Smooth muscle cell of the brain vasculature (primary cell): ENCODE measurements around the gene MAP2K6.
"Not testable (repeated sequence)": the region's sequence is repeated elsewhere in the genome, so short reads cannot be mapped to it uniquely, and the experiment has no call there.

Experiments
- DNase-seq: peaks from one replicate; pipeline ENCODE4 v3.0.0-alpha.2; 2012; ENCODE audit warnings: low read depth, low spot score

Gene MAP2K6

GRCh38 chr17:69457603-69458002, 43.1 kb downstream of the MAP2K6 start:
- no peak for DNase-seq

- no peak for DNase-seq
Measured at GRCh38 chr17:69460963-69461922, 46.7 kb downstream of the MAP2K6 start.

GRCh38 chr17:69461951-69462369, 47.5 kb downstream of the MAP2K6 start:
- no peak for DNase-seq

GRCh38 chr17:69462882-69463281, 48.4 kb downstream of the MAP2K6 start:
- no peak for DNase-seq

DNA sequence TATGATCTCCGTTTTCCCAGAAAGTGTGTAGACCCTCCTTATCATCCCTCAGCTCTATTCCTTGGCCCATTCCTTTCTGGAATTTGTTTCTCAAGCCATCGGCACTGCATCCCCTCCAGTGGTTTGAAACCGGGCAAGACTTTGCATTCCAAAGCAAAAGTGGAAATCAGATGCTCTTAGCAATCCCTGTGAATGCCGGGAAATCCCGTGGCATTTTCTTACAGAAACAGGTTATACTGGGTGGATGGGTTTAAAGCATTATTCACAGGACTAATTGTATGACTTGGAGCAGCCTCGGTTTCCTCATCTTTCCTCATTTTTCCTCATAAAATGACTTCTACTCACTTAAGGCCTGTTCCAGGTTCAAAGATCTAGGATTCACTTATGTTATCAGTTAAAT, 52.0 kb downstream of the MAP2K6 start:
- DNase-seq: no peak

- DNase-seq: no peak
Measured at GRCh38 chr17:69466905-69467667, 52.6 kb downstream of the MAP2K6 start.

DNA sequence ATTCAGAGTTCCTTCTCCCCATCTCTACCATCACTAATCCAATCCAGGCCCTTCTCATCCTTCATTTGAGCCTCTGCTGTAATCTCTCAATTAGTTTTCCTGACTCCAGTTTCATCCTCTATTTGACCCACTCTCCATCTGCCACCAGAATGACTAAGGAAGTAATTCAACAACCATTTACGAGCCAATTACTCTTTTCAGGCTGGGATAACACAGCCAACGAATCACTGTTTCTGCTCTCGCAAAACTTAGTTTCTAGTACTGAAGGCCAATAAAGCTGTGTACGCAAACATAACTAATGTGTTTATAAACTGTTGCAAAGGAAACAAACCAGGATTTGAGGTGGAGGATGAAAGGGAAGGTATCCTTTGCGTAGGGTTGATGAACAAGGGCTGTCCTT, 53.7 kb downstream of the MAP2K6 start:
- no peak for DNase-seq

GRCh38 chr17:69470702-69471101, 56.2 kb downstream of the MAP2K6 start:
- DNase-seq: no peak

DNA sequence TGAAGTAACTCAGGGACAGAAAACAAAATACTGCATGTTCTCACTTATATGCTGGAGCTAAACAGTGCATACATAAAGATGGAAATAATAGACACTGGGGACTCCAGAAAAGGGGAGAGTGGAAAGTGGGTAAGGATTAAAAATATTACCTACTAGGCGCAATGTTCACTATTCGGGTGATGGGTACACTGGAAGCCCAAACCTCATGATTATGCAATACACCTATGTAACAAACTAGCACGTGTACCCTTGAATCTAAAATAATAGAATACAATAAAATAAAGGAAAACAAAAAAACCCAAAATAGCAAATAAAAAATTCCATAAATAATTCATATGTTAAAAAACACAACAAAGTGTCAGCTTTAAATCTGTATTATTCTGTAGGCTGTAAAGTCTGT, 56.9 kb downstream of the MAP2K6 start:
- DNase-seq: no peak

DNA sequence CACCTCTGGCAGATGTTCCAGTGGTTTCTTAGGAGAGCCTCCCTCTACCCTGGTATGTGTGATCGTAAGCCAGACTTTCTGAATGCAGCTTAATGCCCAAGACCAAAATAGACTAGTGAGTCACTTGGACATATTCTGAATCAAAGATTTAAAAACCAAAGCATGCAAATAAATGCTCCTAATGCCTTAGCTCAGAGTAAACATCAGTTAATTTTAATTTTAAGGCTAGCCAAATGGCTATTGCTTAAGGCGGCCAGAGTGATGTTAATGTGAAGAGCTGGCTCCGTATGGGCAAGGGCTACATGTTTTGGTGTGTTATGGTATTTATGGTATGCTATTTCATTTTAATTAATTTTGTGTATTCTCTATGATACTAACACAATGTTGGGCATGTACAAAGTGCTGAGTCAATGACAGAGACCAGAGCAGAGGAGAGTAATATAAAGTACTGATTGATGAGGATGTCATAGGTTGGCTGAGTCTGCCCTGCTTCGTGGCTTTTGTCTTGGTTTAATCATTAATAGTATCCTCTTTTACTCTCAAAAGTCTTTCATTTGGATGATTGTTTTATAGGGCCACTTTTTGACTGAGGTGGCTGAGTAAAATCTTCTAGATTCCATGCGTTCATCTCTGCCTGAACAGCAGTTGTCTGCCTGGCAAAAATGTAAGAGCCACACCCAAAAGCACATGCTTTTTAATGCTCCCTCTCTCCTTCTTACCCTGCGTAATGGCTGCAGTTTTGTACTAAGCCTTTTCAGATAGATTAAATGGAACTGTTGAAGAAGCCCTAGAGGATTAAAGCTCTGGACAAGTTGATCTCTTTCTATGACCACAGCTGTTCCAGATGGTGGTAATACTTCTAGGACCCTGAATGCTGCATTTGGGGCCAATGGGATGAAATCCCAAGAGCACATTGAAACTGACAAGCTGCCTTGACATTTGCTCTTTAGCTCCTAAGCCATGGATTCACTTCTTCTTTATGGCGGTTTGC, 59.6 kb downstream of the MAP2K6 start:
- no peak for DNase-seq

GRCh38 chr17:69477204-69477902, 62.9 kb downstream of the MAP2K6 start:
- DNase-seq: no peak

DNA sequence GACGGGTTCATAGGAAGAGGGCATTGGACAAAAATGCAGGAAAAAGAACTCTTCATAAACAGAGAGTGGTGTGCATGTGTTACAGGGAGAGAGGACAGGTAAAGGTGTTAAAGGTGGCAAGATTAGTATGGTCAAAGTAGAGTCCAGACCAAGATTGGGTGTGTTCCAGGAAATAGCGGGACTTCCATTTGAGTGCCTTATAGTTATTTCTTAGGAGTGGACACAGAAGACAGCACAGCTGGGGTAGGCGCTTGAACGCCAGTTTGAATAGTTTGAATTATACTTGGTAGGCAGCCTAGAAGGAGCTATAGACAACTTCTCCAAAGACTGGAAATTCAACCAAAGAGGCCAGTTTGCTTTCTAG, 63.4 kb downstream of the MAP2K6 start:
- DNase-seq: no peak

DNA sequence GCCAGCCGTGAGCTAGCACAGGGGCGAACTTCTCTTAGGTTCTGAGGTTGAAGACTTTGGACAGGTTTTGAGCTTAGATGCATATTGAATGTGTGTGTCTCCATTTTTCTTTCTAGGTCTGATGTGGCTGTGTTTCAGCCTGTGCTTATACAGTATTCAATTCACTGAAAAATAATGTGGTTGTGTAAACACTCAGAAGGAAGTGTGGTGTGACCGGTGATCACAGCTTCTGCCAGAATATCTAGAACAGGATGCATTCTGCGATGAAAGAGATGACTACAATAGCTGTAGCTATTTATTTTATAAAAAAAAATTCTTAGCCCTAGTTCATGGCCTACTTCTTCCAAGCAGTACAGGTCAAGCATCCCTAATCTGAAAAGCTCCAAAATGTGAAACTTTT, 64.4 kb downstream of the MAP2K6 start:
- no peak for DNase-seq

DNA sequence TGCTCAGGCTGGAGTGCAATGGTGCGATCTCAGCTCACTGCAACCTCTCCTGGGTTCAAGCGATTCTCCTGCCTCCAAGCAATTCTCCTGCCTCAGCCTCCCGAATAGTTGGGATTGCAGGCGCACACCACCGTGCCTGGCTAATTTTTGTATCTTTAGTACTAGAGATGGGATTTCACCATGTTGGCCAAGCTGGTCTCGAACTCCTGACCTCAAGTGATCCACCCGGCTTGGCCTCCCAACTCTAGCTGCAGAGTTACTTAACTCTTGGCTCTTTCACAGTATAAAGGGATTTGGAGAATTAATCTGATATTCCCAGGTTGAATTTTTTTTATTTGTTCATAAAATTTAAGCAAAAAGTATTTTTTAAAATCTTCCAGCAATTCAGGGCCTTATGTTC, 65.3 kb downstream of the MAP2K6 start:
- not testable (repeated sequence) for DNase-seq

GRCh38 chr17:69480245-69480644, 65.7 kb downstream of the MAP2K6 start:
- no peak for DNase-seq

DNA sequence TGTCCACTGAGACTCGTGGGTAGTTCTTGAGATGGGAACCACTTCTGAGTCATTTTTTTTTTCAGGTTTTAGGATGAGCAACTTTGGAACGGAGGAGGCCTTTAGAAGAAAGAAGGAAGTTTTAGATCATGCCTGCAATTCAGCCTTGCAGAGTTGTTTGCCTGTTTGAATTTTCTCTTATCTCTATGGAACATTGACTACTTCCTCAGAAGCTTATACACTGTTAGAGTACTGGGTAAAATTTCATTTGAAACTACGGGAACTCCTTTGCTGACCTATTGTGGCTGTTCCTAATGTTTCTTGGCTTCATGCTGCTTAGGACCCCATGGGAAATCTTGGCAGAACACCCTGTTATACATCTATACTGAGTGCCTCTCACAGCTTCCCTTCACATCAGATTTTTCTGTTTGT, 70.8 kb downstream of the MAP2K6 start:
- DNase-seq: no peak

DNA sequence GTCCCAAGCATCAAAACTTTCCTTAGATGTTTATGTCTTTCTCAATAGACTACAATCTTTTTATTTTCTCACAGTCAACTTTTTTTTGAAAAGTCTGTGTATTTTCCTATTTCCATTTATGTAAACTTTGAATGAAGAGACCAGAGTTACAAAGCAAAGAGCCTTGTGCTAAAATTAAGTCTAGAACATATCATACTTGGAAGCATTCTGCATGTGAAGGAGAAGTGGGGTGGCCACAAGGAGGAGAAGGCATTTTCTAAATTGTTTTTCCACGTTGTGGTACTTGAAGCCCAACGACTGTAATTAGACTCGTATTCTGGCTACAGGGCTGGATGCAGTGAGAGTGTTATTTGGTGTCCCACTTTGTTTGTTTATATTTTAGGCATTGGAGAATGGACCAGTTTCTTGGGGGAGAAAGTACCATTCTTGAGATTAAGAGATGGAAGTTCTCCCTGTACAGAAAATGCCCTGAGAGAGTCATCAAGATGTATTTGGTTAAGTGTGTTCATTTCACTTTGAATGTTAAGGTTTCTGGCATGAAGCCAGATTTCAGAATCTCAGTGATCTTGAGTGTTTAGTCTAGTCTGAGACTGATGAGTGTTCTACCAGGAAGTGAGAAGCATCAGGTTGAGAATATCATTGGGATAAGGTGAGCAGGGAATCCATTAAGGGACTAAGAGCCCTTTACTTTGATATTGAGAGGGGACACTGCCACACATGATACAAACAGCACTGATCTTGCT, 71.6 kb downstream of the MAP2K6 start:
- DNase-seq: no peak

DNA sequence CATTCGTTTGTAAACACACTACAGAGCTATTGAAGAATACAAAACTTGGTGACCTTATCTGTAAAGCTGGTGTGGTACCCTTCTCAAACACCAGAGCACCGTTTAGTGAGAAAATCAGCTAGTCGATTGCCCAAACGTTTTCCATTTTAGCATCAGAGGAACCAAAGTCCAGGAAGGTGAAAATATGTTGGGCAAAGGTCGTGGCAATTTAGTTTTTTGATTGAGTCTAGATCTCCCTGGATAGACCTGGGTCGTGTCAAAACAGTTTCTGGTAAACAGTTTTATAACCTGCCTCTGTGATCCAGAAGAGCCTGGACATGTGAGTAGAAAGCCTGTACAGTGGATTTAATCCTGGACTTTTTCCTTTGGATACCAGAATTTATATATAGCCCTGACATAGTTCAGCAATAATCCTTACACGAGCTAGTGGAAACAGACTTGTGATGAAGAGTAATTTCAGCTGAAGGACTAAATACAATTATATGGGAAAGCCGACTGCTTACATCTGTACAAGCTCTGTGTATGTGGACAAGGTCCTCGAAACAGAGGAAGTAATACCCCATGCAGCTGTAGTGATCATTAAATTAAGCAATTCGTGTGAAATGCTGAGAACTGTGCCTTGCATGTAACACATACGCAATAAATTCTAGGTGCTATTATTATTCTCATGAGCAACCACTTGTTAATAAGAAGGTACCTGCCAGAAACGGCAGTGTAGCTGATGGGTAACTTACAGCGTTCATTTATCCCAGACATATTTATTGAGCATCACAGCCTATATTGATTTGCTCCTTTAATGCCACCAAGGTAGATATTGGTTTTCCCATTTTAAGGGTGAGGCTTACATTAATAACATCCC, 72.5 kb downstream of the MAP2K6 start:
- DNase-seq: no peak

- no peak for DNase-seq
Measured at GRCh38 chr17:69489313-69489712, 74.8 kb downstream of the MAP2K6 start.
